HepG2 (cell line): ENCODE results near the gene CDV3. TPM values are rescaled to one million over a fixed set of nuclear protein-coding genes. Genes with fewer than 3 reads are reported as not detected.

Experiments used
- ATAC-seq: fragments of 200-7000 bp; cut with Tn5 transposase; 3 replicates; pipeline ENCODE4 v1.9.1; 2020; ENCODE audit warnings: mild to moderate bottlenecking, moderate library complexity
- BruUV-seq: library from RNA; stranded (reverse); fragments of 400-500 nt; replicated peaks from 2 replicates; lab custom pipeline; 2021; lab: Mats Ljungman, UMichigan
- CTCF ChIA-PET: fragments of 300-600 bp; formaldehyde crosslinking; extraction: SDS; loops from one replicate; lab custom pipeline; 2021; ENCODE audit warnings: low total read pairs, inconsistent platforms, low intra/inter-chr PET ratio; lab: Yijun Ruan, JAX
- POLR2A ChIA-PET: fragments of 350-600 bp; sonication (Branson Sonifier 250); formaldehyde crosslinking; loops from one replicate; lab custom pipeline; 2020; ENCODE audit warnings: antibody characterized with exemption, inconsistent platforms; lab: Yijun Ruan, JAX
- DNase-seq: peaks from one replicate; pipeline ENCODE4 v3.0.0-alpha.2; 2015; ENCODE audit warnings: low spot score
- FAIRE-seq: peaks from 3 replicates; lab custom pipeline; 2011; peaks lifted over from hg19 to GRCh38; lab: Jason Lieb, UNC
- H2AFZ ChIP-seq: one replicate; pipeline ENCODE4 v1.6.1; 2011; ENCODE audit warnings: low read length, inconsistent platforms
- H3K27ac ChIP-seq: fragments of 300-600 bp; 3 replicates; pipeline ENCODE4 v1.8.0; 2011; ENCODE audit warnings: mixed run types, mild to moderate bottlenecking, mixed read lengths, low read length, inconsistent platforms; ENCODE audit not compliant: insufficient read depth; ENCODE audit errors: extremely low read length
- H3K27me3 ChIP-seq, 2 experiments: fragments of 200-600 bp in 1 of 2; 2 replicates in 1 of 2; 3 replicates in 1 of 2; pipeline versions ENCODE4 v1.6.0 to v1.8.0; 2011; ENCODE audit warnings: low read length in 2 of 2, mild to moderate bottlenecking in 2 of 2, moderate library complexity in 2 of 2, inconsistent platforms in 1 of 2; ENCODE audit not compliant: insufficient read depth in 2 of 2, control insufficient read depth in 1 of 2
- H3K36me3 ChIP-seq, 2 experiments: fragments of 200-600 bp in 1 of 2; replicated peaks in 1 of 2; 2 replicates in 1 of 2; 3 replicates in 1 of 2; pipeline versions ENCODE4 v1.5.1 to v1.8.0; 2011; ENCODE audit warnings: low read length in 2 of 2, inconsistent platforms in 1 of 2; ENCODE audit not compliant: insufficient read depth in 2 of 2, control insufficient read depth in 1 of 2
- H3K4me1 ChIP-seq: 2 replicates; pipeline ENCODE4 v1.5.1; 2012; ENCODE audit warnings: low read length, inconsistent platforms; ENCODE audit not compliant: insufficient read depth
- H3K4me2 ChIP-seq: 2 replicates; pipeline ENCODE4 v1.6.0; 2011; ENCODE audit warnings: low read depth, low read length, inconsistent platforms
- H3K4me3 ChIP-seq, 3 experiments: fragments of 200-600 bp in 1 of 3; sonication (generic), shearing (Covaris generic) in 1 of 3; replicated peaks in 1 of 3; 2 replicates each; pipeline ENCODE4 v1.5.1; 2011 to 2016; ENCODE audit warnings: low read length in 3 of 3, inconsistent platforms in 2 of 3, low read depth in 2 of 3, mild to moderate bottlenecking in 2 of 3, control low read depth in 1 of 3, mixed read lengths in 1 of 3; ENCODE audit not compliant: insufficient read depth in 1 of 3
- H3K79me2 ChIP-seq: one replicate; pipeline ENCODE4 v1.6.1; 2011; ENCODE audit warnings: low read length, inconsistent platforms; ENCODE audit not compliant: insufficient read depth
- H3K9ac ChIP-seq: 2 replicates; pipeline ENCODE4 v1.6.0; 2011; ENCODE audit warnings: mild to moderate bottlenecking, low read depth, low read length, inconsistent platforms; ENCODE audit not compliant: insufficient read depth
- H3K9me3 ChIP-seq: 2 replicates; pipeline ENCODE4 v1.5.1; 2012; ENCODE audit warnings: mild to moderate bottlenecking, low read length
- H4K20me1 ChIP-seq: 2 replicates; pipeline ENCODE4 v1.6.0; 2011; ENCODE audit warnings: inconsistent platforms, mild to moderate bottlenecking, low read length, moderate library complexity; ENCODE audit not compliant: insufficient read depth
- ERF ChIP-seq: IDR thresholded peaks from 2 replicates; pipeline ENCODE4 v1.6.1; 2018; ENCODE audit warnings: missing biosample characterization, missing genetic modification reagents
- POLR2G ChIP-seq: fragments of 200-400 bp; formaldehyde crosslinking; IDR thresholded peaks from 2 replicates; pipeline ENCODE4 v1.6.1; 2018; ENCODE audit warnings: mild to moderate bottlenecking, low read depth, low read length, moderate library complexity
- PPARG ChIP-seq: conservative IDR thresholded peaks from 2 replicates; pipeline ENCODE4 v1.6.1; 2016; ENCODE audit warnings: missing biosample characterization, missing genetic modification reagents
- PRMT3 ChIP-seq: sonication (generic); formaldehyde crosslinking; IDR thresholded peaks from 2 replicates; pipeline ENCODE4 v1.8.1; 2022; ENCODE audit warnings: low read depth, mild to moderate bottlenecking, moderate library complexity, missing genetic modification reagents, borderline replicate concordance
- SRSF4 ChIP-seq: fragments of 200-400 bp; formaldehyde crosslinking; IDR thresholded peaks from one replicate; pipeline ENCODE4 v1.6.1; 2018; ENCODE audit warnings: mild to moderate bottlenecking, low read depth, low read length, moderate library complexity; ENCODE audit not compliant: poor library complexity, severe bottlenecking
- TOE1 ChIP-seq: sonication (generic); formaldehyde crosslinking; IDR thresholded peaks from 2 replicates; pipeline ENCODE4 v1.4.0; 2020; ENCODE audit warnings: mild to moderate bottlenecking, missing genetic modification reagents
- ZNF792 ChIP-seq: IDR thresholded peaks from 2 replicates; pipeline ENCODE4 v1.6.1; 2016
- WGBS: methylation state at CpG from one replicate; pipeline ENCODE4 v1.1.6; 2017; ENCODE audit warnings: low lambda C conversion rate; 5-methylcytosine and 5-hydroxymethylcytosine counted together
- in situ Hi-C: cut with HindIII; loops from 2 replicates; pipeline ENCODE4 v1.10.0; 2017; ENCODE audit warnings: low pct_unique_long_range_greater_than_20kb; ENCODE audit not compliant: extremely low pct_ligation_motif_present
- intact Hi-C: fragments of 100-400 bp; cut with micrococcal nuclease; formaldehyde crosslinking; loops from one replicate; pipeline ENCODE4 v1.10.0; 2022; ENCODE audit not compliant: unreplicated experiment
- polyA plus RNA-seq, 8 experiments: library from polyadenylated mRNA; depleted of rRNA in 3 of 8; stranded (reverse) in 7 of 8; unstranded in 1 of 8; fragments of >200 nt; fragmentation: Illumina TruSeq in 4 of 8; extraction: Trizol in 4 of 8; gene quantifications; 2 replicates each; pipeline versions ENCODE4 v1.2.1 to v1.2.3, GENCODE V29; 2011 to 2016; ENCODE audit warnings: low read depth in 4 of 8, missing spikeins in 1 of 8, mixed read lengths in 1 of 8; ENCODE audit not compliant: insufficient read depth in 1 of 8
- total RNA-seq, 5 experiments: library from RNA; depleted of rRNA; stranded (reverse); fragments of >200 nt; fragmentation: Illumina TruSeq; extraction: Trizol; gene quantifications; 2 replicates each; pipeline ENCODE4 v1.2.3, GENCODE V29; 2016; ENCODE audit warnings: low read depth in 1 of 5
- TF ChIP-seq, protein P1 (sequence below): sonication (generic); formaldehyde crosslinking; IDR thresholded peaks from 2 replicates; pipeline ENCODE4 v1.4.0; 2020; ENCODE audit warnings: low read depth, missing genetic modification reagents
- TF ChIP-seq, protein P2 (sequence below): sonication (generic); formaldehyde crosslinking; IDR thresholded peaks from 2 replicates; pipeline ENCODE4 v1.8.0; 2022; ENCODE audit warnings: mild to moderate bottlenecking, missing genetic modification reagents; ENCODE audit not compliant: insufficient replicate concordance
- TF ChIP-seq, protein P3 (sequence below), 2 experiments: IDR thresholded peaks; 2 replicates each; pipeline ENCODE4 v1.6.1; 2011 to 2012; ENCODE audit warnings: low read length in 2 of 2, borderline replicate concordance in 1 of 2, low read depth in 1 of 2, mild to moderate bottlenecking in 1 of 2, moderate library complexity in 1 of 2
- TF ChIP-seq, protein P4 (sequence below): sonication (generic); formaldehyde crosslinking; IDR thresholded peaks from 2 replicates; pipeline ENCODE4 v1.5.0; 2020; ENCODE audit warnings: mild to moderate bottlenecking, missing genetic modification reagents, borderline replicate concordance

Gene CDV3
- total and polyA plus RNA-seq, 2 of the 13 experiments (the other 11 are each of a cell fraction or from before 2014, with no cell fraction given), result 46.6 to 145 TPM

DNA sequence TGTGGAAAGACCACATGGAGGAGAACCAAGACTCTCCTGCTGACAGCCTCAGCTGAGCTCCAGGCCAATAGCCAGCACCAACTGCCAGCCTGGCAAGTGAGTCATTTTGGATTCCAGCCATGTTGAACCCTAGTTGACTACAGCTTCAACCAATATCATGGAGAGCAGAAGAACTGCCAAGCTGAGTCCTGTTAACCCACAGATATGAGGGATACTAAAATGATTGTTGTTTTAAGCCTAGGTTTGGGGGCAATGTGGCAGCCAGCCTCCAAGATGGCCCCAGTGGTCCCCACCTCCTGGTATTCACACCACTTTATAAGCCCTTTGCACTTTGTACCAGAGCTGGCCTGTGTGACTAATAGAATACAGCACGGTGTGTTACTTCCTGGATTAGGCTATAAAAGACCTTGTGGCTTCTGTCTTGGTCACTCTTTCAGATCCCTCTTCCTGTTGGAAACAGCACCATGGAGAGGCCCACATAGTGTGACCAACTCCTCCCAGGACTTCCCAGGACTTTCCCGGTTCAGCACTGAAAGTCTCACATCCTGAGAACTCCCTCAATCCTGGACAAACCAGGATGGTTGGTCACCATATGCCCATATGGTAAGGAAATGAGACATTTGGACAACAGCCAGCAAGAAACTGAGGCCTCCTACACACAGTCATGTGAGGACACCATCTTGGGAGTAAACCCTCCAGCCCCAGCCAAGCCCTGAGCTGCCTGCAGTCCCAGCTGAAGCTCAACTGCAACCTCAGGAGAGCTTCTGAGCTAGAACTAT is 32.4 kb upstream of the CDV3 start:
- peak; percentile 73 for DNase-seq
- H3K36me3 ChIP-seq, result no peaks in the 10 kb centered on the region
- no peak for FAIRE-seq
- H3K4me2 ChIP-seq, result peak overlapping the region; percentile 55
- peak overlapping the region in 1 of 3 experiments; percentile 11; a peak in 1 of 6 replicates for H3K4me3 ChIP-seq
- H4K20me1 ChIP-seq, result no peaks in the 10 kb centered on the region
- in situ Hi-C loops, result no loop called here
- 0% methylated on average over 2 of the region's 2 CpGs for WGBS
- H3K4me1 ChIP-seq, result peaks cover 54% of the 10 kb centered on the region
- intact Hi-C loops, result no loop called here
- BruUV-seq, result no TSS peak
- H3K79me2 ChIP-seq, result no peaks in the 10 kb centered on the region
- no peak overlapping the region for H2AFZ ChIP-seq
- no peaks in the 10 kb centered on the region for H3K9me3 ChIP-seq
- ChIA-PET CTCF (no interaction called here), POLR2A (interaction anchor here (0.9 to 2.5 kb wide), 3 partner anchors 31 to 34 kb away, joined by 3 to 12 read pairs (median 4); partner anchors contain the start of gene CDV3)
- 0 out of 2 replicates have a peak overlapping the region, but pooled peaks have one; percentile 20 for H3K9ac ChIP-seq
- H3K27me3 ChIP-seq, result no peaks in the 10 kb centered on the region
- ATAC-seq, result peak; percentile 59
- H3K27ac ChIP-seq, result no peak overlapping the region
- TF ChIP-seq TOE1, result no peak
- TF ChIP-seq PPARG (CRISPR knock-in tag), result no peak
- TF ChIP-seq, protein P1, sequence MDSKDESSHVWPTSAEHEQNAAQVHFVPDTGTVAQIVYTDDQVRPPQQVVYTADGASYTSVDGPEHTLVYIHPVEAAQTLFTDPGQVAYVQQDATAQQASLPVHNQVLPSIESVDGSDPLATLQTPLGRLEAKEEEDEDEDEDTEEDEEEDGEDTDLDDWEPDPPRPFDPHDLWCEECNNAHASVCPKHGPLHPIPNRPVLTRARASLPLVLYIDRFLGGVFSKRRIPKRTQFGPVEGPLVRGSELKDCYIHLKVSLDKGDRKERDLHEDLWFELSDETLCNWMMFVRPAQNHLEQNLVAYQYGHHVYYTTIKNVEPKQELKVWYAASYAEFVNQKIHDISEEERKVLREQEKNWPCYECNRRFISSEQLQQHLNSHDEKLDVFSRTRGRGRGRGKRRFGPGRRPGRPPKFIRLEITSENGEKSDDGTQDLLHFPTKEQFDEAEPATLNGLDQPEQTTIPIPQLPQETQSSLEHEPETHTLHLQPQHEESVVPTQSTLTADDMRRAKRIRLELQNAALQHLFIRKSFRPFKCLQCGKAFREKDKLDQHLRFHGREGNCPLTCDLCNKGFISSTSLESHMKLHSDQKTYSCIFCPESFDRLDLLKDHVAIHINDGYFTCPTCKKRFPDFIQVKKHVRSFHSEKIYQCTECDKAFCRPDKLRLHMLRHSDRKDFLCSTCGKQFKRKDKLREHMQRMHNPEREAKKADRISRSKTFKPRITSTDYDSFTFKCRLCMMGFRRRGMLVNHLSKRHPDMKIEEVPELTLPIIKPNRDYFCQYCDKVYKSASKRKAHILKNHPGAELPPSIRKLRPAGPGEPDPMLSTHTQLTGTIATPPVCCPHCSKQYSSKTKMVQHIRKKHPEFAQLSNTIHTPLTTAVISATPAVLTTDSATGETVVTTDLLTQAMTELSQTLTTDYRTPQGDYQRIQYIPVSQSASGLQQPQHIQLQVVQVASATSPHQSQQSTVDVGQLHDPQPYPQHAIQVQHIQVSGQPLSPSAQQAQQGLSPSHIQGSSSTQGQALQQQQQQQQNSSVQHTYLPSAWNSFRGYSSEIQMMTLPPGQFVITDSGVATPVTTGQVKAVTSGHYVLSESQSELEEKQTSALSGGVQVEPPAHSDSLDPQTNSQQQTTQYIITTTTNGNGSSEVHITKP (CRISPR knock-in tag), result 0 out of 2 replicates have a peak, but pooled peaks have one; percentile 33
- TF ChIP-seq POLR2G, result no peak
- no peak for TF ChIP-seq PRMT3 (CRISPR knock-in tag)
- TF ChIP-seq, protein P2, sequence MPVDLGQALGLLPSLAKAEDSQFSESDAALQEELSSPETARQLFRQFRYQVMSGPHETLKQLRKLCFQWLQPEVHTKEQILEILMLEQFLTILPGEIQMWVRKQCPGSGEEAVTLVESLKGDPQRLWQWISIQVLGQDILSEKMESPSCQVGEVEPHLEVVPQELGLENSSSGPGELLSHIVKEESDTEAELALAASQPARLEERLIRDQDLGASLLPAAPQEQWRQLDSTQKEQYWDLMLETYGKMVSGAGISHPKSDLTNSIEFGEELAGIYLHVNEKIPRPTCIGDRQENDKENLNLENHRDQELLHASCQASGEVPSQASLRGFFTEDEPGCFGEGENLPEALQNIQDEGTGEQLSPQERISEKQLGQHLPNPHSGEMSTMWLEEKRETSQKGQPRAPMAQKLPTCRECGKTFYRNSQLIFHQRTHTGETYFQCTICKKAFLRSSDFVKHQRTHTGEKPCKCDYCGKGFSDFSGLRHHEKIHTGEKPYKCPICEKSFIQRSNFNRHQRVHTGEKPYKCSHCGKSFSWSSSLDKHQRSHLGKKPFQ (CRISPR knock-in tag), result peak; percentile 100
- TF ChIP-seq, protein P3, sequence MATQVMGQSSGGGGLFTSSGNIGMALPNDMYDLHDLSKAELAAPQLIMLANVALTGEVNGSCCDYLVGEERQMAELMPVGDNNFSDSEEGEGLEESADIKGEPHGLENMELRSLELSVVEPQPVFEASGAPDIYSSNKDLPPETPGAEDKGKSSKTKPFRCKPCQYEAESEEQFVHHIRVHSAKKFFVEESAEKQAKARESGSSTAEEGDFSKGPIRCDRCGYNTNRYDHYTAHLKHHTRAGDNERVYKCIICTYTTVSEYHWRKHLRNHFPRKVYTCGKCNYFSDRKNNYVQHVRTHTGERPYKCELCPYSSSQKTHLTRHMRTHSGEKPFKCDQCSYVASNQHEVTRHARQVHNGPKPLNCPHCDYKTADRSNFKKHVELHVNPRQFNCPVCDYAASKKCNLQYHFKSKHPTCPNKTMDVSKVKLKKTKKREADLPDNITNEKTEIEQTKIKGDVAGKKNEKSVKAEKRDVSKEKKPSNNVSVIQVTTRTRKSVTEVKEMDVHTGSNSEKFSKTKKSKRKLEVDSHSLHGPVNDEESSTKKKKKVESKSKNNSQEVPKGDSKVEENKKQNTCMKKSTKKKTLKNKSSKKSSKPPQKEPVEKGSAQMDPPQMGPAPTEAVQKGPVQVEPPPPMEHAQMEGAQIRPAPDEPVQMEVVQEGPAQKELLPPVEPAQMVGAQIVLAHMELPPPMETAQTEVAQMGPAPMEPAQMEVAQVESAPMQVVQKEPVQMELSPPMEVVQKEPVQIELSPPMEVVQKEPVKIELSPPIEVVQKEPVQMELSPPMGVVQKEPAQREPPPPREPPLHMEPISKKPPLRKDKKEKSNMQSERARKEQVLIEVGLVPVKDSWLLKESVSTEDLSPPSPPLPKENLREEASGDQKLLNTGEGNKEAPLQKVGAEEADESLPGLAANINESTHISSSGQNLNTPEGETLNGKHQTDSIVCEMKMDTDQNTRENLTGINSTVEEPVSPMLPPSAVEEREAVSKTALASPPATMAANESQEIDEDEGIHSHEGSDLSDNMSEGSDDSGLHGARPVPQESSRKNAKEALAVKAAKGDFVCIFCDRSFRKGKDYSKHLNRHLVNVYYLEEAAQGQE (IDR thresholded peaks at IDR 0.05; ENCODE audit: borderline replicate concordance in 1 of 2, low read depth in 1 of 2, low read length in 2 of 2), result peak in 1 of 2 experiments; percentile 40; a peak in 1 of 4 replicates
- TF ChIP-seq ERF (CRISPR knock-in tag), result no peak
- TF ChIP-seq, protein P4, sequence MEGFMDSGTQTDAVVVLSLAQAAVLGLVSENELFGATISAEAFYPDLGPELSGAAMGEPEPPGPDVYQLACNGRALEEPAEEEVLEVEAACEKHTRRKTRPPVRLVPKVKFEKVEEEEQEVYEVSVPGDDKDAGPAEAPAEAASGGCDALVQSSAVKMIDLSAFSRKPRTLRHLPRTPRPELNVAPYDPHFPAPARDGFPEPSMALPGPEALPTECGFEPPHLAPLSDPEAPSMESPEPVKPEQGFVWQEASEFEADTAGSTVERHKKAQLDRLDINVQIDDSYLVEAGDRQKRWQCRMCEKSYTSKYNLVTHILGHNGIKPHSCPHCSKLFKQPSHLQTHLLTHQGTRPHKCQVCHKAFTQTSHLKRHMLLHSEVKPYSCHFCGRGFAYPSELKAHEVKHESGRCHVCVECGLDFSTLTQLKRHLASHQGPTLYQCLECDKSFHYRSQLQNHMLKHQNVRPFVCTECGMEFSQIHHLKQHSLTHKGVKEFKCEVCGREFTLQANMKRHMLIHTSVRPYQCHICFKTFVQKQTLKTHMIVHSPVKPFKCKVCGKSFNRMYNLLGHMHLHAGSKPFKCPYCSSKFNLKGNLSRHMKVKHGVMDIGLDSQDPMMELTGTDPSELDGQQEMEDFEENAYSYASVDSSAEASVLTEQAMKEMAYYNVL (CRISPR knock-in tag), result no peak
- no peak for TF ChIP-seq SRSF4
- no peak for TF ChIP-seq ZNF792 (CRISPR knock-in tag)
